ENCODE data around the gene CCDC93.

CCDC93 gene

DNA sequence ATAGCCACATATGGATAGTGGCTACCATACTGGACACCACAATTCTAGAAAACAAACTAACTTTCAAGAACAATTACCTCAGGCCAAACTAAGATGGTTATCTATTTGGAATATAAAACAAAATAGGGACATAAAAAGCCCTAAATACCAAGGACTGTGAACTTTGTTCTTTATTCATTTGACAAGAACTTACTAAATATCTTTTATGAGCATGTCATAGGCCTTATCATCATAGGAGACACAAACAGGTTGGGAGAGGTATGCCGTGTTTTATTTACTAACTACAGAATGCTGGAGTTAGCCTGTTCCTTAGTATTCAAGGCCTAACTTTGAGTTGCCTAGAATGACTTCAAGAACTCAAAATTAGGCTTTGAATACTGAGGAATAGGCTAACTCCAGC lies 32.1 kb downstream of the CCDC93 start:
- POLR2A ChIA-PET = interaction anchor here (0.7 to 2.7 kb wide), 2 partner anchors 39 to 167 kb away, joined by 3 to 15 read pairs; no protein-coding TSS in a partner anchor
- TF ChIP-seq, protein P1, sequence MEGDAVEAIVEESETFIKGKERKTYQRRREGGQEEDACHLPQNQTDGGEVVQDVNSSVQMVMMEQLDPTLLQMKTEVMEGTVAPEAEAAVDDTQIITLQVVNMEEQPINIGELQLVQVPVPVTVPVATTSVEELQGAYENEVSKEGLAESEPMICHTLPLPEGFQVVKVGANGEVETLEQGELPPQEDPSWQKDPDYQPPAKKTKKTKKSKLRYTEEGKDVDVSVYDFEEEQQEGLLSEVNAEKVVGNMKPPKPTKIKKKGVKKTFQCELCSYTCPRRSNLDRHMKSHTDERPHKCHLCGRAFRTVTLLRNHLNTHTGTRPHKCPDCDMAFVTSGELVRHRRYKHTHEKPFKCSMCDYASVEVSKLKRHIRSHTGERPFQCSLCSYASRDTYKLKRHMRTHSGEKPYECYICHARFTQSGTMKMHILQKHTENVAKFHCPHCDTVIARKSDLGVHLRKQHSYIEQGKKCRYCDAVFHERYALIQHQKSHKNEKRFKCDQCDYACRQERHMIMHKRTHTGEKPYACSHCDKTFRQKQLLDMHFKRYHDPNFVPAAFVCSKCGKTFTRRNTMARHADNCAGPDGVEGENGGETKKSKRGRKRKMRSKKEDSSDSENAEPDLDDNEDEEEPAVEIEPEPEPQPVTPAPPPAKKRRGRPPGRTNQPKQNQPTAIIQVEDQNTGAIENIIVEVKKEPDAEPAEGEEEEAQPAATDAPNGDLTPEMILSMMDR (IDR thresholded peaks at IDR 0.05; ENCODE audit: insufficient read depth, low read length, missing control alignments) = no peak
- H3K4me3 ChIP-seq (ENCODE audit: low read depth, low read length) = no peak overlapping the region
- DNase-seq (ENCODE audit: low read depth, low spot score) = no peak
- CTCF ChIA-PET = interaction anchor here (1.0 to 3.8 kb wide), 4 partner anchors 22 to 168 kb away, joined by 3 to 31 read pairs (median 6); partner anchors contain the start of gene DDX18

- peak; percentile 81 for DNase-seq (ENCODE audit: low read depth, low spot score)
- TF ChIP-seq, protein P1 (IDR thresholded peaks at IDR 0.05; ENCODE audit: insufficient read depth, low read length, missing control alignments) = no peak
- ChIA-PET CTCF (interaction anchor here (0.7 to 3.8 kb wide), 7 partner anchors 15 to 167 kb away, joined by 3 to 31 read pairs (median 6); partner anchors contain the start of gene DDX18), POLR2A (interaction anchor here (0.7 to 2.7 kb wide), 4 partner anchors 38 to 166 kb away, joined by 3 to 15 read pairs (median 4); no protein-coding TSS in a partner anchor)
- no peak overlapping the region for H3K4me3 ChIP-seq (ENCODE audit: low read depth, low read length)
Measured at GRCh38 chr2:117980783-117981676, 32.8 kb downstream of the CCDC93 start.

- DNase-seq (ENCODE audit: low read depth, low spot score) = peak; percentile 38
- H3K4me3 ChIP-seq (ENCODE audit: low read depth, low read length) = no peak overlapping the region; the same call in 1 of the 2 replicates
- ChIA-PET CTCF (interaction anchor here (0.6 to 3.8 kb wide), 9 partner anchors 11 to 166 kb away, joined by 3 to 31 read pairs (median 6); partner anchors contain the start of gene DDX18), POLR2A (interaction anchor here (0.7 to 2.7 kb wide), 3 partner anchors 37 to 49 kb away, joined by 3 to 15 read pairs (median 4); no protein-coding TSS in a partner anchor)
- TF ChIP-seq, protein P1 (IDR thresholded peaks at IDR 0.05; ENCODE audit: insufficient read depth, low read length, missing control alignments) = no peak
Measured at GRCh38 chr2:117979911-117980701, 33.8 kb downstream of the CCDC93 start.

GRCh38 chr2:117977696-117978095 lies 36.2 kb downstream of the CCDC93 start:
- TF ChIP-seq, protein P1 (IDR thresholded peaks at IDR 0.05; ENCODE audit: insufficient read depth, low read length, missing control alignments) = no peak
- H3K4me3 ChIP-seq (ENCODE audit: low read depth, low read length) = no peak overlapping the region
- no peak for DNase-seq (ENCODE audit: low read depth, low spot score)
- POLR2A ChIA-PET = no interaction called here
- CTCF ChIA-PET = interaction anchor here (1.3 to 1.7 kb wide), 2 partner anchors 20 to 163 kb away, joined by 3 to 5 read pairs; partner anchors contain the start of gene DDX18

DNA sequence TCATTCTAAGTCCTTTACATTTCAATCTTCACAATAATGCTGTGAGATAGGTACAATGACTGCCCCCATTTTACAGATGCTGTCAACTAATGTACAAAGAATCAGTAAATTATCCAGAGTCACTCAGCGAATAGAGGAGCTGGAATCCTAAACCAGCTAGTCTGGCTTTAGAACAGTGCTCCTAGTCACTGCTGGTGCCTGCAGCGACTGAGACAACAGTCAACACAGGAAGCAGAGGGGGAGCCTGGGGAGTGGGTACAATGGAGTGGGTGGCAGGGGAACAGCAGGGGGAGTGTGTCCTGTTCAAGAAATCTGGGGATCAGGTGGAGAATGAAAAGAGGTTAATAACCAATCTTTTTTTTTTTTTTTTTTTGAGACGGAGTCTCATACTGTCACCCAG lies 37.3 kb downstream of the CCDC93 start:
- ChIA-PET POLR2A (no interaction called here), CTCF (interaction anchor here (1.0 to 1.7 kb wide), 4 partner anchors 15 to 162 kb away, joined by 3 to 5 read pairs (median 4); partner anchors contain the start of gene DDX18)
- TF ChIP-seq, protein P1 (IDR thresholded peaks at IDR 0.05; ENCODE audit: insufficient read depth, low read length, missing control alignments) = no peak
- H3K4me3 ChIP-seq (ENCODE audit: low read depth, low read length) = no peak overlapping the region
- DNase-seq (ENCODE audit: low read depth, low spot score) = no peak

Measured in AG04449 (cell line).